Keratinocyte (primary cell): Measurements from ENCODE around the gene NOB1. TPM values are rescaled to one million over a fixed set of nuclear protein-coding genes. Genes with fewer than 3 reads are reported as not detected.

Experiments used
- DNase-seq: peaks from one replicate; pipeline ENCODE4 v3.0.0-alpha.2; 2011; ENCODE audit warnings: low read depth, missing footprints, low spot score
- FAIRE-seq: peaks from 2 replicates; lab custom pipeline; 2011; peaks lifted over from hg19 to GRCh38; lab: Jason Lieb, UNC
- H2AFZ ChIP-seq: 2 replicates; pipeline ENCODE4 v1.6.0; 2012; ENCODE audit warnings: low read length, control low read depth, inconsistent platforms; ENCODE audit not compliant: control insufficient read depth
- H3K27ac ChIP-seq: 2 replicates; pipeline ENCODE4 v1.5.1; 2011; ENCODE audit warnings: low read length; ENCODE audit not compliant: control insufficient read depth, insufficient read depth
- H3K27me3 ChIP-seq: 3 replicates; pipeline ENCODE4 v1.6.0; 2011; ENCODE audit warnings: low read length; ENCODE audit not compliant: control insufficient read depth, insufficient read depth; ENCODE audit errors: extremely low read depth
- H3K36me3 ChIP-seq, 2 experiments: 2 replicates in 1 of 2; 3 replicates in 1 of 2; pipeline ENCODE4 v1.5.1; 2011; ENCODE audit warnings: low read length in 2 of 2, mild to moderate bottlenecking in 1 of 2; ENCODE audit not compliant: control insufficient read depth in 2 of 2, insufficient read depth in 2 of 2; ENCODE audit errors: extremely low read depth in 1 of 2
- H3K4me1 ChIP-seq: 3 replicates; pipeline ENCODE4 v1.5.1; 2011; ENCODE audit warnings: low read length; ENCODE audit not compliant: control insufficient read depth, insufficient read depth; ENCODE audit errors: extremely low read depth
- H3K4me2 ChIP-seq: 3 replicates; pipeline ENCODE4 v1.6.0; 2011; ENCODE audit warnings: low read depth, low read length; ENCODE audit not compliant: control insufficient read depth, insufficient read depth; ENCODE audit errors: extremely low read depth
- H3K4me3 ChIP-seq, 3 experiments: fragments of 200-600 bp in 1 of 3; sonication (generic) in 1 of 3; 2 replicates in 2 of 3; 3 replicates in 1 of 3; pipeline ENCODE4 v1.5.1; 2011 to 2016; ENCODE audit warnings: low read length in 3 of 3, mild to moderate bottlenecking in 3 of 3, control low read depth in 2 of 3, inconsistent platforms in 1 of 3, low read depth in 1 of 3, mixed read lengths in 1 of 3, mixed run types in 1 of 3, moderate library complexity in 1 of 3; ENCODE audit not compliant: control insufficient read depth in 2 of 3, insufficient read depth in 2 of 3; ENCODE audit errors: extremely low read depth in 1 of 3
- H3K79me2 ChIP-seq: 2 replicates; pipeline ENCODE4 v1.6.0; 2012; ENCODE audit warnings: low read length; ENCODE audit not compliant: control insufficient read depth, insufficient read depth
- H3K9ac ChIP-seq: 3 replicates; pipeline ENCODE4 v1.6.0; 2011; ENCODE audit warnings: low read length; ENCODE audit not compliant: control insufficient read depth, insufficient read depth; ENCODE audit errors: extremely low read depth
- H3K9me1 ChIP-seq: 3 replicates; pipeline ENCODE4 v1.6.0; 2011; ENCODE audit warnings: low read length; ENCODE audit not compliant: control insufficient read depth, insufficient read depth; ENCODE audit errors: extremely low read depth
- H3K9me3 ChIP-seq: 2 replicates; pipeline ENCODE4 v1.5.1; 2012; ENCODE audit warnings: low read depth, low read length; ENCODE audit not compliant: control insufficient read depth
- H4K20me1 ChIP-seq: 3 replicates; pipeline ENCODE4 v1.6.0; 2011; ENCODE audit warnings: low read length; ENCODE audit not compliant: control insufficient read depth, insufficient read depth; ENCODE audit errors: extremely low read depth
- CTCF ChIP-seq, 3 experiments: IDR thresholded peaks in 1 of 3; conservative IDR thresholded peaks in 1 of 3; optimal IDR thresholded peaks in 1 of 3; 2 replicates in 2 of 3; 3 replicates in 1 of 3; pipeline versions ENCODE3 to v1.5.1; 2011; ENCODE audit warnings: low read length in 3 of 3, mild to moderate bottlenecking in 3 of 3, moderate library complexity in 2 of 3, control low read depth in 1 of 3, inconsistent platforms in 1 of 3; ENCODE audit not compliant: insufficient read depth in 2 of 3; ENCODE audit errors: extremely low read depth in 1 of 3
- EZH2 ChIP-seq: IDR thresholded peaks from one replicate; pipeline ENCODE4 v1.6.1; 2012; ENCODE audit warnings: inconsistent platforms, mild to moderate bottlenecking, low read length, moderate library complexity
- dilution Hi-C: fragments of 300-500 bp; cut with MboI; formaldehyde crosslinking; loops from one replicate; pipeline ENCODE4 v1.7.0; 2020; ENCODE audit warnings: low sequenced_read_pairs; ENCODE audit not compliant: extremely low pct_ligation_motif_present
- polyA plus RNA-seq, 5 experiments: library from polyadenylated mRNA; depleted of rRNA in 3 of 5; stranded (reverse) in 3 of 5; stranded (forward) in 1 of 5; unstranded in 1 of 5; fragments of >200 nt; gene quantifications; 1 replicate in 1 of 5; 2 replicates in 3 of 5; 3 replicates in 1 of 5; pipeline versions ENCODE4 v1.2.1 to v1.2.3, GENCODE V29; 2011 to 2012; ENCODE audit warnings: missing spikeins in 2 of 5, low read depth in 1 of 5, low replicate concordance in 1 of 5

NOB1 gene
- polyA plus RNA-seq, 1 donor (not counting 4 experiments of a cell fraction or from before 2014, with no cell fraction given): 63.0 TPM

GRCh38 chr16:69779724-69780123 is 25.0 kb upstream of the NOB1 start:
- H3K27me3 ChIP-seq: no peaks in the 10 kb centered on the region
- peaks cover 12% of the 10 kb centered on the region for H3K79me2 ChIP-seq
- H3K27ac ChIP-seq: no peak overlapping the region
- no peaks in the 10 kb centered on the region for H3K9me3 ChIP-seq
- no peak overlapping the region for H2AFZ ChIP-seq
- no peaks in the 10 kb centered on the region for H3K9me1 ChIP-seq
- no peak overlapping the region for H3K4me2 ChIP-seq
- dilution Hi-C loops: no loop called here
- H3K9ac ChIP-seq: no peak overlapping the region
- H4K20me1 ChIP-seq: no peaks in the 10 kb centered on the region
- H3K36me3 ChIP-seq: no peaks in the 10 kb centered on the region
- no peak overlapping the region for H3K4me3 ChIP-seq
- FAIRE-seq (no peak), DNase-seq (no peak)
- no peaks in the 10 kb centered on the region for H3K4me1 ChIP-seq
- TF ChIP-seq CTCF (optimal IDR thresholded peaks at IDR 0.05 in 1 of 3, IDR thresholded peaks at IDR 0.05 in 1 of 3, conservative IDR thresholded peaks at IDR 0.05 in 1 of 3; ENCODE audit: extremely low read depth in 1 of 3, insufficient read depth in 2 of 3, low read length in 3 of 3) (no peak), EZH2 (no peak)

GRCh38 chr16:69775563-69775962 is 20.8 kb upstream of the NOB1 start:
- no peak for DNase-seq
- Histone ChIP-seq H3K27ac (no peak overlapping the region), H4K20me1 (no peaks in the 10 kb centered on the region), H3K9me3 (no peaks in the 10 kb centered on the region), H3K27me3 (no peaks in the 10 kb centered on the region), H3K9ac (no peak overlapping the region), H3K4me1 (no peaks in the 10 kb centered on the region), H3K4me3 (no peak overlapping the region), H3K36me3 (no peaks in the 10 kb centered on the region), H3K9me1 (no peaks in the 10 kb centered on the region), H3K79me2 (peaks cover 25% of the 10 kb centered on the region), H3K4me2 (no peak overlapping the region), H2AFZ (no peak overlapping the region)
- TF ChIP-seq EZH2 (no peak), CTCF (optimal IDR thresholded peaks at IDR 0.05 in 1 of 3, IDR thresholded peaks at IDR 0.05 in 1 of 3, conservative IDR thresholded peaks at IDR 0.05 in 1 of 3; ENCODE audit: extremely low read depth in 1 of 3, insufficient read depth in 2 of 3, low read length in 3 of 3) (no peak)
- dilution Hi-C loops: no loop called here
- FAIRE-seq: no peak
